ENCODE measurements around the gene MOG.

MOG gene

DNA sequence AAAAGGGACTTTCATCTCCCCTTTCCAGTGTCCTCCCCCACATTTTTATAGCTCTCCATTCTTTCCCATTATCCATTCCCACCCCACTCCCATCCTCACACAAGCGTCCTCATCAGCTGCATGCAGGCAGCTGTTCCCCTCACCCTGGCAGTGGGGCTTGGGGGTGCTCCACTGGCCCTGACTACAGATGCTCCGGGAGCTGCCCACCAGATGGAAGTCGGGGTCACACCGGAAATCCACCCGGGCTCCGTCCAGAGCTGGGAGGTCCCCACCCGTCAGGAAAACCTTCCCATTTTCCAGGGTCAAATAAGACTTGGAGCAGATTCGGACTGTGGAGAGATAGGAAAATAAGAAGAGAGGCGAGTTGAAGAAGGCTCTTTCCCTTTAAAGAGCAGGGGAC, 26.6 kb upstream of the MOG start:
- Mint-ChIP-seq H3K27ac (no peak overlapping the region), H3K27me3 (peaks cover 5% of the 10 kb centered on the region), H3K9me3 (no peaks in the 10 kb centered on the region), H3K36me3 (ENCODE audit: low read depth) (no peaks in the 10 kb centered on the region), H3K4me1 (ENCODE audit: low read depth) (peaks cover 43% of the 10 kb centered on the region), H3K4me3 (no peak overlapping the region)
- DNase-seq, result no peak

- Mint-ChIP-seq H3K4me3 (peak overlapping the region; percentile 84), H3K27ac (no peak overlapping the region), H3K36me3 (ENCODE audit: low read depth) (no peaks in the 10 kb centered on the region), H3K4me1 (ENCODE audit: low read depth) (peaks cover 43% of the 10 kb centered on the region), H3K27me3 (peaks cover 5% of the 10 kb centered on the region), H3K9me3 (no peaks in the 10 kb centered on the region)
- DNase-seq, result no peak
These were observed 25.6 kb upstream of the MOG start for GRCh38 chr6:29631209-29631810.

DNA sequence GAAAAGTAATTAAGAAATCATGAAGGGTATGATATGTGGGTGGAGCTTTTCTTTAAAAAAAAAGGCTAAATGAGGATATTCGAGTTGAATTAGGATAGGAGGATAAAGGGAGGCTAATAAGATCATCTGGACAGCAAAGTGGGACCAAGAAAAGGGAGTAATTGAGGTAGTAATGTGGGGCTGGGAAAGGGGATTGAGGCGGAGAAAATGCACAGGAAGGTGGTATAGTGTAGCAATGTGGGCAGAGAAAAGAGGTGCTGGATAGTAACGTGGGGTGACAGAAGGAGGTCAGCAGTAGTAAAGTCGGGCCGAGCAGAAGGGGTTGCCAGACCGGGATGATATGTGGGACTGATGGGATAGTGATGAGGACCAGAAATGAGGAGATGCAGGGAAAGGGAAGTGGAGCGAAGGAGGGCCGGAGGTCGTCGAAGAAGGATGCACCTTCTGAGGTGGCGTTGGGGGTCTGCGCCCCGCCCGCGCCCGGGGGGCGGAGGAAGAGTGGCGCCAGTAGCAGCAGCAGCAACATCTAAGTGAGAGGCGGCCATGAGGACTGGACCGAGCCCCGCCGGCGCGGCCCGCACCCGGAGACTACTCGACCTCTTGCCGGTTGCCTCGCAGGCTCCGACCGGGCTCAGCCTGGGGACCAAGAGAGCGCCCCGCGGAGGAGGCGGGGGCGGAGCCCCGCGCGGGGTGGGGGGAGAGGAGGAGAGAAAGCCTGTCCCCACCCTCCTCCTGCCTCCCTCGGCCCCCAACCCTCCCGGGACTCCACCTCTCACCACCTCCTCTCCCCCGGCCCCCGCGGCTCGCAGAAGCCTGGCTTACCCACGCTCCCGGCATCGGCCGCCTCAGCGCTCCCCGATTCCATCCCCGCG, 24.8 kb upstream of the MOG start:
- H3K27ac Mint-ChIP-seq, result peak overlapping the region; percentile 60
- H3K4me3 Mint-ChIP-seq, result peak overlapping the region; percentile 84
- no peaks in the 10 kb centered on the region for H3K9me3 Mint-ChIP-seq
- H3K27me3 Mint-ChIP-seq, result peaks cover 5% of the 10 kb centered on the region
- H3K36me3 Mint-ChIP-seq (ENCODE audit: low read depth), result no peaks in the 10 kb centered on the region
- peaks cover 43% of the 10 kb centered on the region for H3K4me1 Mint-ChIP-seq (ENCODE audit: low read depth)
- peak; percentile 69 for DNase-seq

GRCh38 chr6:29632789-29633533, 23.9 kb upstream of the MOG start, which contains the start of gene GABBR1:
Gene GABBR1, minus strand, starts transcription at chr6:29633183. Its CDS starts 798 bp downstream, at chr6:29632385.
- Mint-ChIP-seq H3K36me3 (ENCODE audit: low read depth) (no peaks in the 10 kb centered on the region), H3K9me3 (no peaks in the 10 kb centered on the region), H3K4me3 (peak within 1 kb of the TSS; percentile 84), H3K27ac (peak within 1 kb of the TSS; percentile 60), H3K27me3 (peaks cover 5% of the 10 kb centered on the region), H3K4me1 (ENCODE audit: low read depth) (peaks cover 43% of the 10 kb centered on the region)
- DNase-seq, result peak; percentile 82

- H3K27ac Mint-ChIP-seq, result peak overlapping the region; percentile 0
- DNase-seq, result no peak
- H3K36me3 Mint-ChIP-seq (ENCODE audit: low read depth), result no peaks in the 10 kb centered on the region
- peaks cover 5% of the 10 kb centered on the region for H3K27me3 Mint-ChIP-seq
- H3K4me3 Mint-ChIP-seq, result peak overlapping the region; percentile 84
- no peaks in the 10 kb centered on the region for H3K9me3 Mint-ChIP-seq
- peaks cover 40% of the 10 kb centered on the region for H3K4me1 Mint-ChIP-seq (ENCODE audit: low read depth)
These were observed 23.4 kb upstream of the MOG start for GRCh38 chr6:29633534-29633905.

GRCh38 chr6:29637247-29637646, 19.6 kb upstream of the MOG start:
- Mint-ChIP-seq H3K9me3 (no peaks in the 10 kb centered on the region), H3K27me3 (no peaks in the 10 kb centered on the region), H3K36me3 (ENCODE audit: low read depth) (no peaks in the 10 kb centered on the region), H3K27ac (no peak overlapping the region), H3K4me3 (no peak overlapping the region), H3K4me1 (ENCODE audit: low read depth) (peaks cover 27% of the 10 kb centered on the region)
- DNase-seq, result no peak

DNA sequence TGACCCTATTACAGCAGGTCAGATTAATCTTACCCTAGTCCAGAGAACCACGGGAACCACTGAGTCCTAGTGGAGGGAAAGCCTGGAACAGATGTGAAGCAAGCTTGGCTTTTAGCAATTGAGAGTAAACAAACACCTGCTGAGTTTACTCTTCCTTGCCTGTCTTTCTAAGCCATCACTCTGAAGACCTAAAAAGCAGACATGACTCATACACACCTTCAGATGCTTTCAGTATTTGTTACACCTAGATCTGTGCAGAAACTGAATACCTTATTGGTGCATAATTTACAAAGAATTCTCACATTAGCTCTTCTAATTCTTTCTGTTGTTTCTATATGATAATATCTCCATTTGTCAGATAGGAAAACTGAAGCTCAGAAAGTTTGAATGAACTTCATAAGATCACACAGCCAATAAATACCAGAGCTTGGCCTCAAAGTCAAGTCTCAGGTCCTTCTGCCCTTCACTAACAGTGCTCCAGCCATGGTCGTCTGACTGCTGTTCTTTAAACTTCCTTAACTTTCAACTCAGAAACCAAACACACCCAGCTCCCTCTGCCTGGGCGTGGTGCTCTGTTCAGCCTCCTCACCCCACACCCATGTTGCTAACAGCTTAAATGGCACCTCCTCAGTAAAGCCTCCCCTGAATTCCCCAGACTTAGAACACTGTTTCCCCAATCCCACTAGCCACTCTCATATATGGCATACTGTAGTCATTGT, 15.3 kb upstream of the MOG start:
- Mint-ChIP-seq H3K27ac (peak overlapping the region; percentile 70), H3K9me3 (no peaks in the 10 kb centered on the region), H3K27me3 (no peaks in the 10 kb centered on the region), H3K36me3 (ENCODE audit: low read depth) (no peaks in the 10 kb centered on the region), H3K4me3 (no peak overlapping the region), H3K4me1 (ENCODE audit: low read depth) (peaks cover 23% of the 10 kb centered on the region)
- no peak for DNase-seq

- no peak overlapping the region for H3K27ac Mint-ChIP-seq
- no peaks in the 10 kb centered on the region for H3K9me3 Mint-ChIP-seq
- H3K27me3 Mint-ChIP-seq, result no peaks in the 10 kb centered on the region
- no peak overlapping the region for H3K4me3 Mint-ChIP-seq
- H3K4me1 Mint-ChIP-seq (ENCODE audit: low read depth), result peaks cover 11% of the 10 kb centered on the region
- peaks cover 2% of the 10 kb centered on the region for H3K36me3 Mint-ChIP-seq (ENCODE audit: low read depth)
- DNase-seq, result no peak
These were observed 8.8 kb upstream of the MOG start for GRCh38 chr6:29647927-29648642.

- peak overlapping the region; percentile 99 for H3K27ac Mint-ChIP-seq
- DNase-seq, result peak; percentile 95
- no peaks in the 10 kb centered on the region for H3K9me3 Mint-ChIP-seq
- H3K4me1 Mint-ChIP-seq (ENCODE audit: low read depth), result peaks cover 11% of the 10 kb centered on the region
- H3K4me3 Mint-ChIP-seq, result peak overlapping the region; percentile 89
- peaks cover 5% of the 10 kb centered on the region for H3K27me3 Mint-ChIP-seq
- peaks cover 2% of the 10 kb centered on the region for H3K36me3 Mint-ChIP-seq (ENCODE audit: low read depth)
These were observed 6.9 kb upstream of the MOG start for GRCh38 chr6:29649701-29650673.

DNA sequence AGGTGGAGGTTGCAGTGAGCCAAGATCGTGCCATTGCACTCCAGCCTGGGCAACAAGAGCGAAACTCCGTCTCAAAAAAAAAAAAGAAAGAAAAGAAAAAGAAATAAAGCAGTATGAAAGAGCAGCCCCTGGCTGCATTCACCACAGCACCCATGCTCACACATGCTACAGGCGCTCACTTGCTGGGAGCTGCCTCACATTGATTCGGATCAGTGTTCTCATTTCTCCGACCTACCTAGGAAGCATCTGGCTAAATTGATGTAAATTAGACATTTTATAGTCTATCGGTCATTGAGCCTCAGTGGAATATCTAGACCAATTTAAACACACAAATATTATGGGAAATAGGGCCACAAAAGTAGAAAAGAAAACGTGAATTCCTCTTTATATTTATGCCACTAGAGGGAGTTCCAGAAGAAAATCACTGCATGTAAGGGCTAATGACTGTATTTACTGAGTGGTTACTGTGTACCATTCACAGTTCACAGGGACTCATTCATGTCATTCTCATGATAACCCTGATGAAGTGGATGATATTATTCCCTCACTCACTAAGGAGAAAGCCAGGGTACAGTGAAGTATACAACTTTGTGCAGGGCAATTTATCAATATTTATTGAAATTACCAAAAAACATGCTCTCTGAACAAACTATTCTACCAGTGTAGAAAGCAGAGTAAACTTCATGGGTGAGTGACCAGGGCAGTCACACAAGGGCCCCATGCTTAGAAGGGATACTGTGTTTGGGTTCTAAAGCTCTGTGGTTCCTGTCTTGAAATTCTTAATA, 5.3 kb upstream of the MOG start:
- no peak for DNase-seq
- H3K36me3 Mint-ChIP-seq (ENCODE audit: low read depth), result peaks cover 2% of the 10 kb centered on the region
- no peak overlapping the region for H3K4me3 Mint-ChIP-seq
- H3K27ac Mint-ChIP-seq, result no peak overlapping the region
- peaks cover 11% of the 10 kb centered on the region for H3K27me3 Mint-ChIP-seq
- peaks cover 11% of the 10 kb centered on the region for H3K4me1 Mint-ChIP-seq (ENCODE audit: low read depth)
- no peaks in the 10 kb centered on the region for H3K9me3 Mint-ChIP-seq

DNA sequence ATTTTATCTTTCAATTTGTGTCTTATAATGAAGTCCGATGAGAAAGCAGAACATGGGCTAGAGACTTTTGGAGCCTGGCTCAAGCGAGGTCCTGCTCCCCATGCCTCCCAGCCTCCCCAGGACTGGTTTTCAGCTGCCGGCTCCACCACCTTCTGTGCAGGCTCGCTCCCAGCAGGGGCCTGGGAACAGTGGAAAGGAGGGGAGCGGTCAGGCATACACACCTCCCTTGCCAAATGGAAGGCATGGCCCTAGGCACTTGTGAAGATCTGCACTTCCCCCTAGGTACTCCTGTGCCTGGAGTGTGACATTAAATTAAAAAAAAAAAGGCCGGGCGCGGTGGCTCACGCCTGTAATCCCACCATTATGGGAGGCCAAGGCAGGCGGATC, 4.7 kb upstream of the MOG start:
- Mint-ChIP-seq H3K4me3 (no peak overlapping the region), H3K36me3 (ENCODE audit: low read depth) (peaks cover 2% of the 10 kb centered on the region), H3K27ac (no peak overlapping the region), H3K27me3 (peaks cover 12% of the 10 kb centered on the region), H3K9me3 (no peaks in the 10 kb centered on the region), H3K4me1 (ENCODE audit: low read depth) (peaks cover 11% of the 10 kb centered on the region)
- no peak for DNase-seq

GRCh38 chr6:29653452-29654038, 3.3 kb upstream of the MOG start:
- Mint-ChIP-seq H3K27ac (no peak overlapping the region), H3K27me3 (peaks cover 14% of the 10 kb centered on the region)
- no peak for DNase-seq

More at GRCh38 chr6:29653452-29654038, 3.3 kb upstream of the MOG start:
- Mint-ChIP-seq H3K36me3 (ENCODE audit: low read depth) (peaks cover 2% of the 10 kb centered on the region), H3K4me3 (no peak overlapping the region), H3K4me1 (ENCODE audit: low read depth) (peaks cover 11% of the 10 kb centered on the region), H3K9me3 (no peaks in the 10 kb centered on the region)

All from activated T-cell treated with anti-CD3 and anti-CD28 coated beads, Interleukin-2, amount 50 U/mL, for 24 hours (primary cell).